Right lobe of liver (tissue), 4 donors: Measurements from ENCODE around the gene LMX1B.

Source experiments
- CTCF ChIP-seq, 4 donors: fragments of 200-600 bp in 3 of 4; fragments of 450-650 bp in 1 of 4; IDR thresholded peaks; one replicate each; pipeline versions ENCODE4 v1.5.1 to v1.8.0; 2016 to 2022; ENCODE audit warnings: antibody characterized with exemption in 4 of 4, mild to moderate bottlenecking in 2 of 4
- POLR2A ChIP-seq: fragments of 450-650 bp; IDR thresholded peaks from one replicate; pipeline ENCODE4 v1.6.1; 2017; ENCODE audit warnings: antibody characterized with exemption, mild to moderate bottlenecking
- donor health status: DM: no; HTN: no; CAD: no.
- donor health status: DM: no; HTN: no; CAD: no.
- donor health status: DM: no; HTN: yes; CAD: no.

- no peak for TF ChIP-seq CTCF (IDR thresholded peaks at IDR 0.05)
- no peak for TF ChIP-seq POLR2A
Observed at GRCh38 chr9:126703866-126704156, 90.1 kb downstream of the LMX1B start.
